ENCODE results near the gene ALK. TPM values are rescaled to one million over a fixed set of nuclear protein-coding genes. Genes with fewer than 3 reads are reported as not detected.

The ALK gene
- total and polyA plus RNA-seq, 2 experiments from 2014 or later, result 0.35 TPM; not detected in 1

DNA sequence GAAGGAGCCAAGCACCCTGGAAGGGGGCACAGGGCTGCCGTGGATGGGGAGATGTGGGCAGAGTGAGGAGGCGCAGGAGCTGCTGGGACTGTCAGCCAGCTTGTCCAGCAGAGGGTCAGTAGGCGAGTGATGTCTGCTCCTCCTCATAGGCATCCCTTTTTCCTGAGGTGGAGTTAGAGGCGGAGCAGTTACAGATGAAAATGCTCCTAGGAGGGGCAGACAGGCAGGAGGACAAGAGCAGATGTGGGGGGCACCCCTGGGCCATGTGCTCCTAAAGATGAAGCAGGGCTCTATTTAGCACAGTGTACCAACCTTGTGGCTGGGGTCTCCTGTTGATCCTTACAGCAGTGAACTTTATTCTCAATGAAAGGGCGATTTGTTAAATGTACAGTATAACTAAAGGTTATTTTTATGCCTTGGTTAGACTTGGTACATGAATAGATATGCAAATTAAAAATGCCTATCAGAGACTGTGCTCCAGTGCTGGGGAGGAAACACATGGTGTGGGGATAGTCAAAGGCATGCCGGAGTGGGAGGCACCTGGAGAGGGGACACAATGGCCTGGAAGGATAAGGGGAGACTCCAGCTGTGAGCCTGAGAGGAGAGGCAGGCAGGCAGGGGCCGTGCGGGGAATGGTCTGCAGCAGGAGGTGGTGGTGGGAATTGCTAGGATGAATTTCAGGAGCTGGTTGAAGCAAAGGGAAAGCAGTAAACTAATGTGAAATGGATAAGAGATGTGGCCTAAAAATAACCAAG is 630.9 kb downstream of the ALK start (continued):
- TF ChIP-seq, protein P1, sequence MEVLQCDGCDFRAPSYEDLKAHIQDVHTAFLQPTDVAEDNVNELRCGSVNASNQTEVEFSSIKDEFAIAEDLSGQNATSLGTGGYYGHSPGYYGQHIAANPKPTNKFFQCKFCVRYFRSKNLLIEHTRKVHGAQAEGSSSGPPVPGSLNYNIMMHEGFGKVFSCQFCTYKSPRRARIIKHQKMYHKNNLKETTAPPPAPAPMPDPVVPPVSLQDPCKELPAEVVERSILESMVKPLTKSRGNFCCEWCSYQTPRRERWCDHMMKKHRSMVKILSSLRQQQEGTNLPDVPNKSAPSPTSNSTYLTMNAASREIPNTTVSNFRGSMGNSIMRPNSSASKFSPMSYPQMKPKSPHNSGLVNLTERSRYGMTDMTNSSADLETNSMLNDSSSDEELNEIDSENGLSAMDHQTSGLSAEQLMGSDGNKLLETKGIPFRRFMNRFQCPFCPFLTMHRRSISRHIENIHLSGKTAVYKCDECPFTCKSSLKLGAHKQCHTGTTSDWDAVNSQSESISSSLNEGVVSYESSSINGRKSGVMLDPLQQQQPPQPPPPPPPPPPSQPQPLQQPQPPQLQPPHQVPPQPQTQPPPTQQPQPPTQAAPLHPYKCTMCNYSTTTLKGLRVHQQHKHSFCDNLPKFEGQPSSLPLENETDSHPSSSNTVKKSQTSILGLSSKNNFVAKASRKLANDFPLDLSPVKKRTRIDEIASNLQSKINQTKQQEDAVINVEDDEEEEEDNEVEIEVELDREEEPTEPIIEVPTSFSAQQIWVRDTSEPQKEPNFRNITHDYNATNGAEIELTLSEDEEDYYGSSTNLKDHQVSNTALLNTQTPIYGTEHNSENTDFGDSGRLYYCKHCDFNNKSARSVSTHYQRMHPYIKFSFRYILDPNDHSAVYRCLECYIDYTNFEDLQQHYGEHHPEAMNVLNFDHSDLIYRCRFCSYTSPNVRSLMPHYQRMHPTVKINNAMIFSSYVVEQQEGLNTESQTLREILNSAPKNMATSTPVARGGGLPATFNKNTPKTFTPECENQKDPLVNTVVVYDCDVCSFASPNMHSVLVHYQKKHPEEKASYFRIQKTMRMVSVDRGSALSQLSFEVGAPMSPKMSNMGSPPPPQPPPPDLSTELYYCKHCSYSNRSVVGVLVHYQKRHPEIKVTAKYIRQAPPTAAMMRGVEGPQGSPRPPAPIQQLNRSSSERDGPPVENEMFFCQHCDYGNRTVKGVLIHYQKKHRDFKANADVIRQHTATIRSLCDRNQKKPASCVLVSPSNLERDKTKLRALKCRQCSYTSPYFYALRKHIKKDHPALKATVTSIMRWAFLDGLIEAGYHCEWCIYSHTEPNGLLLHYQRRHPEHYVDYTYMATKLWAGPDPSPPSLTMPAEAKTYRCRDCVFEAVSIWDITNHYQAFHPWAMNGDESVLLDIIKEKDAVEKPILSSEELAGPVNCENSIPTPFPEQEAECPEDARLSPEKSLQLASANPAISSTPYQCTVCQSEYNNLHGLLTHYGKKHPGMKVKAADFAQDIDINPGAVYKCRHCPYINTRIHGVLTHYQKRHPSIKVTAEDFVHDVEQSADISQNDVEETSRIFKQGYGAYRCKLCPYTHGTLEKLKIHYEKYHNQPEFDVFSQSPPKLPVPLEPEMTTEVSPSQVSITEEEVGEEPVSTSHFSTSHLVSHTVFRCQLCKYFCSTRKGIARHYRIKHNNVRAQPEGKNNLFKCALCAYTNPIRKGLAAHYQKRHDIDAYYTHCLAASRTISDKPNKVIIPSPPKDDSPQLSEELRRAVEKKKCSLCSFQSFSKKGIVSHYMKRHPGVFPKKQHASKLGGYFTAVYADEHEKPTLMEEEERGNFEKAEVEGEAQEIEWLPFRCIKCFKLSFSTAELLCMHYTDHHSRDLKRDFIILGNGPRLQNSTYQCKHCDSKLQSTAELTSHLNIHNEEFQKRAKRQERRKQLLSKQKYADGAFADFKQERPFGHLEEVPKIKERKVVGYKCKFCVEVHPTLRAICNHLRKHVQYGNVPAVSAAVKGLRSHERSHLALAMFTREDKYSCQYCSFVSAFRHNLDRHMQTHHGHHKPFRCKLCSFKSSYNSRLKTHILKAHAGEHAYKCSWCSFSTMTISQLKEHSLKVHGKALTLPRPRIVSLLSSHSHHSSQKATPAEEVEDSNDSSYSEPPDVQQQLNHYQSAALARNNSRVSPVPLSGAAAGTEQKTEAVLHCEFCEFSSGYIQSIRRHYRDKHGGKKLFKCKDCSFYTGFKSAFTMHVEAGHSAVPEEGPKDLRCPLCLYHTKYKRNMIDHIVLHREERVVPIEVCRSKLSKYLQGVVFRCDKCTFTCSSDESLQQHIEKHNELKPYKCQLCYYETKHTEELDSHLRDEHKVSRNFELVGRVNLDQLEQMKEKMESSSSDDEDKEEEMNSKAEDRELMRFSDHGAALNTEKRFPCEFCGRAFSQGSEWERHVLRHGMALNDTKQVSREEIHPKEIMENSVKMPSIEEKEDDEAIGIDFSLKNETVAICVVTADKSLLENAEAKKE (CRISPR knock-in tag; IDR thresholded peaks at IDR 0.05), result peak; percentile 48; the same call in 1 of the 2 replicates

- DNase-seq (ENCODE audit: low spot score), result no peak
- no peak overlapping the region for H3K4me2 ChIP-seq
- Mint-ChIP-seq H3K4me1 (peaks cover 10% of the 10 kb centered on the region), H3K36me3 (ENCODE audit: low read depth) (no peaks in the 10 kb centered on the region), H3K27me3 (ENCODE audit: insufficient read depth, low read depth, poor library complexity) (peaks cover 4% of the 10 kb centered on the region), H3K9me3 (peaks cover 3% of the 10 kb centered on the region; the same call in 1 of the 3 replicates), H3K4me3 (no peak overlapping the region), H3K27ac (no peak overlapping the region)
- no peaks in the 10 kb centered on the region for H3K36me3 ChIP-seq (ENCODE audit: insufficient read depth)
- H3K79me2 ChIP-seq (replicated peaks; ENCODE audit: insufficient read depth), result no peaks in the 10 kb centered on the region
- H3K27me3 ChIP-seq (ENCODE audit: insufficient read depth), result no peaks in the 10 kb centered on the region
- H3K27ac ChIP-seq (ENCODE audit: low read depth), result no peak overlapping the region
- ATAC-seq, result no peak
- H3K4me1 ChIP-seq (ENCODE audit: insufficient read depth), result no peaks in the 10 kb centered on the region
- no peak overlapping the region for H2AFZ ChIP-seq
- 0 out of 2 replicates have a peak, but pooled peaks cover 3% of the 10 kb centered on the region for H3K9me2 ChIP-seq (ENCODE audit: insufficient read depth)
- H3F3A ChIP-seq (replicated peaks; ENCODE audit: low read depth), result no peaks in the 10 kb centered on the region
- H4K20me1 ChIP-seq (replicated peaks; ENCODE audit: insufficient read depth), result no peaks in the 10 kb centered on the region
- no peak overlapping the region for H3K4me3 ChIP-seq
- TF ChIP-seq POLR2AphosphoS5 (IDR thresholded peaks at IDR 0.05; ENCODE audit: low read depth), result no peak
- no peak for TF ChIP-seq ZNF331 (CRISPR knock-in tag; IDR thresholded peaks at IDR 0.05; ENCODE audit: low read depth)
- no peak for TF ChIP-seq ETS1 (IDR thresholded peaks at IDR 0.05)
- TF ChIP-seq, protein P2, sequence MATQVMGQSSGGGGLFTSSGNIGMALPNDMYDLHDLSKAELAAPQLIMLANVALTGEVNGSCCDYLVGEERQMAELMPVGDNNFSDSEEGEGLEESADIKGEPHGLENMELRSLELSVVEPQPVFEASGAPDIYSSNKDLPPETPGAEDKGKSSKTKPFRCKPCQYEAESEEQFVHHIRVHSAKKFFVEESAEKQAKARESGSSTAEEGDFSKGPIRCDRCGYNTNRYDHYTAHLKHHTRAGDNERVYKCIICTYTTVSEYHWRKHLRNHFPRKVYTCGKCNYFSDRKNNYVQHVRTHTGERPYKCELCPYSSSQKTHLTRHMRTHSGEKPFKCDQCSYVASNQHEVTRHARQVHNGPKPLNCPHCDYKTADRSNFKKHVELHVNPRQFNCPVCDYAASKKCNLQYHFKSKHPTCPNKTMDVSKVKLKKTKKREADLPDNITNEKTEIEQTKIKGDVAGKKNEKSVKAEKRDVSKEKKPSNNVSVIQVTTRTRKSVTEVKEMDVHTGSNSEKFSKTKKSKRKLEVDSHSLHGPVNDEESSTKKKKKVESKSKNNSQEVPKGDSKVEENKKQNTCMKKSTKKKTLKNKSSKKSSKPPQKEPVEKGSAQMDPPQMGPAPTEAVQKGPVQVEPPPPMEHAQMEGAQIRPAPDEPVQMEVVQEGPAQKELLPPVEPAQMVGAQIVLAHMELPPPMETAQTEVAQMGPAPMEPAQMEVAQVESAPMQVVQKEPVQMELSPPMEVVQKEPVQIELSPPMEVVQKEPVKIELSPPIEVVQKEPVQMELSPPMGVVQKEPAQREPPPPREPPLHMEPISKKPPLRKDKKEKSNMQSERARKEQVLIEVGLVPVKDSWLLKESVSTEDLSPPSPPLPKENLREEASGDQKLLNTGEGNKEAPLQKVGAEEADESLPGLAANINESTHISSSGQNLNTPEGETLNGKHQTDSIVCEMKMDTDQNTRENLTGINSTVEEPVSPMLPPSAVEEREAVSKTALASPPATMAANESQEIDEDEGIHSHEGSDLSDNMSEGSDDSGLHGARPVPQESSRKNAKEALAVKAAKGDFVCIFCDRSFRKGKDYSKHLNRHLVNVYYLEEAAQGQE (IDR thresholded peaks at IDR 0.05; ENCODE audit: unreplicated experiment), result no peak
- TF ChIP-seq EZH2phosphoT487 (IDR thresholded peaks at IDR 0.05; ENCODE audit: unreplicated experiment), result no peak
- TF ChIP-seq STAT1 (IDR thresholded peaks at IDR 0.05; ENCODE audit: unreplicated experiment), result no peak
These were observed 636.7 kb downstream of the ALK start for GRCh38 chr2:29284671-29285070.
